NCI-H774 (cell line): ENCODE results near the gene C1QTNF4.

ENCODE experiments used
- DNase-seq: peaks from one replicate; lab custom pipeline; 2025; lab: John Stamatoyannopoulos, UW

C1QTNF4 gene

GRCh38 chr11:47592970-47593369, 1.2 kb downstream of the C1QTNF4 start:
- no peak for DNase-seq

GRCh38 chr11:47592251-47592650, 2.0 kb downstream of the C1QTNF4 start:
- DNase-seq = no peak

- DNase-seq = no peak
Observed at GRCh38 chr11:47591764-47592163, 2.4 kb downstream of the C1QTNF4 start.

- no peak for DNase-seq
Observed at GRCh38 chr11:47589977-47590861, 4.0 kb downstream of the C1QTNF4 start.

- no peak for DNase-seq
Observed at GRCh38 chr11:47589584-47589976, 4.6 kb downstream of the C1QTNF4 start.

GRCh38 chr11:47589118-47589517, 5.1 kb downstream of the C1QTNF4 start:
- DNase-seq = no peak

- DNase-seq = no peak
Observed at GRCh38 chr11:47587723-47588326, 6.4 kb downstream of the C1QTNF4 start.

- DNase-seq = no peak
Observed at GRCh38 chr11:47587039-47587716, 7.0 kb downstream of the C1QTNF4 start.

GRCh38 chr11:47586098-47586855, 7.9 kb downstream of the C1QTNF4 start, which contains the start of gene FAM180B:
Gene FAM180B, plus strand, starts transcription at chr11:47586678. Its CDS starts 91 bp downstream, at chr11:47586769.
- DNase-seq = no peak

GRCh38 chr11:47583844-47584243, 10.4 kb downstream of the C1QTNF4 start:
- no peak for DNase-seq

GRCh38 chr11:47578524-47579494, 15.4 kb downstream of the C1QTNF4 start, which contains the start of the genes KBTBD4 and NDUFS3:
Gene KBTBD4, minus strand, starts transcription at chr11:47578970. Its CDS starts 19 bp downstream, at chr11:47578951.
Gene NDUFS3, plus strand, starts transcription at chr11:47579074. Its CDS starts 18 bp downstream, at chr11:47579092.
- DNase-seq = peak; percentile 89

GRCh38 chr11:47577460-47578041, 16.7 kb downstream of the C1QTNF4 start:
- no peak for DNase-seq

- DNase-seq = no peak
Observed at GRCh38 chr11:47573321-47573720, 20.9 kb downstream of the C1QTNF4 start.

- DNase-seq = no peak
Observed at GRCh38 chr11:47572715-47573255, 21.4 kb downstream of the C1QTNF4 start.

GRCh38 chr11:47571895-47572294, 22.3 kb downstream of the C1QTNF4 start:
- no peak for DNase-seq

GRCh38 chr11:47571357-47571729, 22.9 kb downstream of the C1QTNF4 start:
- no peak for DNase-seq

GRCh38 chr11:47570651-47571356, 23.4 kb downstream of the C1QTNF4 start:
- DNase-seq = no peak

GRCh38 chr11:47569646-47570045, 24.6 kb downstream of the C1QTNF4 start:
- DNase-seq = no peak

- no peak for DNase-seq
Observed at GRCh38 chr11:47566149-47566698, 28.0 kb downstream of the C1QTNF4 start.
